Measurements from ENCODE around the gene PLAC1.

Gene PLAC1

DNA sequence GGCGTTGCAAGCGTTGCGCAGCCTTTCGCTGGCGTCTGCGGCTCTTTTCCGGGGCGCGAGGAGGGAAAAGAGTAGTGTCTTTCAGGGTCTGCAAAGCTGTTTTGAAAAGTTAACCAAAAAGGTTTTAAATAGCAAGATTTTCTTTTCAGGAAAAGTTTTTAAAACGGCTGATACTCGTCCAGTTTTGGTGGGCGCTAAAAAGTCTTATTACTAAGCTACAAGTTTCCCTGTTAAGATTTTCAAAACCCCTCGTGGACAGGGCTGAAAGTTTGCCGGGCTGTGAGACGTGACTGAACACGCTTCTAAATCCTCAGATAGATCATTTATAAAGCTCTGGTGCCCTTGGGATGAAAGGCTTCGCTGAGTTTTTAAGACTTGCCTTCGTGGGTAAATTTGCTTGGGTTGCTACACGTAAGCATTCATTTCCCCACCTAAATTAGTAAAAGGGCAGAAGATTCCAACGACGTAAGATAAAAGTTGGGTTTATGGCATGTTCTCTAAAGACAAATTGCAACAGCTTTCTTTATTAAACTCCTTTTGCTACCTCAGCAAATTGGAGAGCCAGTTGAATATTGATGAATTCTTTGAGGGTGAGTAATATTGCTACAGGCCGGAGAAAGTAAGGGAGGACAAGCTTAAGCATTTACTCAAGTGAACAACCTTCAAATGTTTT is 106.8 kb downstream of the PLAC1 start:
- Mint-ChIP-seq H3K9me3 (peaks cover 5% of the 10 kb centered on the region), H3K4me1 (peaks cover 20% of the 10 kb centered on the region), H3K27ac (no peak overlapping the region), H3K4me3 (no peak overlapping the region), H3K27me3 (peaks cover 45% of the 10 kb centered on the region), H3K36me3 (no peaks in the 10 kb centered on the region)

DNA sequence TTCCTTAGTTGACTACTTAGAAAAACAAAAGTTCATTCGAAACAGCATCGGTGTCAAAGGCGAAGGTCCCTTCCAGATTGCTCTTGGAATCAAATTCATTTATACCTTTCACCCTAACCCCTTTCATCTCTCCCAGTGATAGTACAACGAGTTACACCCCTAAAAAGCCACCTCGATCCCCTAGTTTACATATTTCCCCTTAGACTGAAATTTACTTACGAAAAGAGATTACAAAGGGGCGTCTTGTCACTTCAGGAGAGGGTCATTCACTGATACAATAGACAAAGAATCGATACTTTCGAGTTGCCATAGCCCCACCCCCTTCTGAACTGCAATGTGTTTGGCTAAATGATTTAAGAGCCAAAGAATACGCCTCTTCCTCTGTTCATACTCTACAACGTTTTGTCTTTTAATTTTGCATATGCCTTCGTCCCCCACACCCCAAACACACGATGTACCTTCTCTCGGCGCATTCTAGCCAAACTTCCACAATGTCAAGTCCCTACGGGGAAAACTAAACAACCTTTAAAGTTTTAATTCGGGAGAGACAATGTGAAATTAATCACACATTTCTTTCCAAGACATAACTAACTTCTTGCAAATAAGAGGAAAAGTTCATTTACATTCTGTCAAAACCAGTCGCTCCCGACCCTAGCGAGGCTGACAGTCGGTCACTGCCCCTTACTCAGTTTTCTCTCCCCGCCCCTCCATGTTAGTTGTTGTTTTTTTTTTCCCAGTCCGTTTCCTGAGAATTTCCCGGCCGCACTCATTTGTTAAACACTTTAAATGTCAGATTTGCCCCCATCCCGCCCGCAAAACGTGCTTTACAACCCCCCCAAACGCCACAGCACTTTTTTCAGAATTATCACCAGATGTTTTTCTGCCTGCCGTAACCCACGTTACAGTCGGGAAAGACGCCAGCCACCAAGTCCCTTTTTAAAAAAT is 109.7 kb downstream of the PLAC1 start:
- Mint-ChIP-seq H3K4me1 (peaks cover 20% of the 10 kb centered on the region), H3K4me3 (peak overlapping the region; percentile 92), H3K27me3 (peaks cover 39% of the 10 kb centered on the region), H3K36me3 (no peaks in the 10 kb centered on the region), H3K27ac (peak overlapping the region; percentile 71), H3K9me3 (peaks cover 5% of the 10 kb centered on the region)

DNA sequence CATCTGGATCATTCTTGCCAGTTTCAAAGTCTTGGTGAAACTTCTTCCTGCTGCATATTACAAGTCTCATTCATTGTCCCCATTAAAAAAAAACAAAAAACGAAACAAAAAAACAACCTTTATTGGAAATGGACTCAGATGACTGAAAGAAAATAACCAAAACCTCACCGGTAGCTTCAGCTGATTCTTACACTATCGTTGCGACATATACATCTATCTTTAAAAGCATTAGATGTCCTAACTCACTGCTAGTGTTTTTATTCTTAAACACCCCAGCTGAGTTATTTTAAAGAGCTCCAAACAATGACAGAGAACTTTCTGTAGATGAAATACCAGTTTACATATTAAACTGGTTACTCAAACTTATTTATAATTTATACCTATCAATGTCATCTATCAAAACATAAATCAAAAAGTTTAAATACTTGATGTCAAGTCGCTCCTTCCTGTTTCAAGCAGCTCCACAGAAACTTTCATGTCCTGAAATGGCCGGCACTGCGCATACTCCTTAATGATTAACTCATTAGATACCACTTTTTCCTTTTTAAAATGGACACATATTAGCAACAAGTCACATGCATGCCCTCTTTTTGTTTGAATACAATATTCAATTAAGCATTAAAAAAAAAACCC is 111.1 kb downstream of the PLAC1 start:
- peaks cover 20% of the 10 kb centered on the region for H3K4me1 Mint-ChIP-seq
- peaks cover 5% of the 10 kb centered on the region for H3K9me3 Mint-ChIP-seq
- peaks cover 37% of the 10 kb centered on the region for H3K27me3 Mint-ChIP-seq
- no peak overlapping the region for H3K27ac Mint-ChIP-seq
- no peaks in the 10 kb centered on the region for H3K36me3 Mint-ChIP-seq
- no peak overlapping the region for H3K4me3 Mint-ChIP-seq

DNA sequence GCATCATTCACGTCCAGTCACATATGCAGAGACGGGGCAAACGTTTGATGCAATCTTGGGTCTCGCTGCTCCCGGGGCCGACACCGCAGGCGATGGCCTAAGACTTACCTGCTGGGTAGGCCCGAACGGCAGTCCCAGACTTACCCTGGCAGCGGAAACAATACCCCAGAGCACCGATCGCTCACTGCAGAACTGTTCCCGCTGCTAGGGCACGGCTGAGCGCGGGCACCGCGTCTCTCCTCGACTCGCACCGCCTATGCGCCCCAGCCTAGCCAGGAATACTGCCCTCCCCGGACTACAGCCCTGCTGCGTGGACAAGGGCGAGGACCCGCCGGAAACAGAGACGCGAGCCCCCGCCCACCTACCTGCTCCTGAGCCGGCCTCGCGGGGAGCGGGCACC is 112.1 kb downstream of the PLAC1 start:
- Mint-ChIP-seq H3K36me3 (no peaks in the 10 kb centered on the region), H3K9me3 (peaks cover 5% of the 10 kb centered on the region), H3K27ac (no peak overlapping the region), H3K4me1 (peaks cover 20% of the 10 kb centered on the region), H3K27me3 (peaks cover 33% of the 10 kb centered on the region), H3K4me3 (no peak overlapping the region)

DNA sequence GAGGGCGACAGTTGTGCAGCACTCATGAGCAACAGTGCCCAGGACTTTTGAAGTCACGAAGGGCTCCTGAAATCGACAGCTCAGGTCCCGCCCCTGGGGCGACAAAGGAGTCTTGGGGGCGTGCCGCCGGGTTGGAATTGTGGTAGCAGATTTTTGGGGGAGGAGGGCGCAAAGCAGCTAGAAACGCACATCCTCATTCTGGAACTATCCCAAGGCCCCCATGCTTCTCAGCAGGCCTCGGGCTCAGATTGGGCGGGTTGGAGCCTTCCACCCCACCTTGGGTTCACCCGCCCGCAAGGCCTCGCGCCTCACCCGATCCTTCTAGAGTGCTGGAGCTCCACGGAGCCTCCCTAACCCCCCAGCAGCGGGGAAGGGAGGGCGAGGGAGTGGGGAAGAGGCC is 112.8 kb downstream of the PLAC1 start:
- H3K36me3 Mint-ChIP-seq, result no peaks in the 10 kb centered on the region
- peaks cover 32% of the 10 kb centered on the region for H3K27me3 Mint-ChIP-seq
- H3K4me3 Mint-ChIP-seq, result no peak overlapping the region
- peaks cover 19% of the 10 kb centered on the region for H3K4me1 Mint-ChIP-seq
- H3K27ac Mint-ChIP-seq, result no peak overlapping the region
- H3K9me3 Mint-ChIP-seq, result peaks cover 5% of the 10 kb centered on the region

DNA sequence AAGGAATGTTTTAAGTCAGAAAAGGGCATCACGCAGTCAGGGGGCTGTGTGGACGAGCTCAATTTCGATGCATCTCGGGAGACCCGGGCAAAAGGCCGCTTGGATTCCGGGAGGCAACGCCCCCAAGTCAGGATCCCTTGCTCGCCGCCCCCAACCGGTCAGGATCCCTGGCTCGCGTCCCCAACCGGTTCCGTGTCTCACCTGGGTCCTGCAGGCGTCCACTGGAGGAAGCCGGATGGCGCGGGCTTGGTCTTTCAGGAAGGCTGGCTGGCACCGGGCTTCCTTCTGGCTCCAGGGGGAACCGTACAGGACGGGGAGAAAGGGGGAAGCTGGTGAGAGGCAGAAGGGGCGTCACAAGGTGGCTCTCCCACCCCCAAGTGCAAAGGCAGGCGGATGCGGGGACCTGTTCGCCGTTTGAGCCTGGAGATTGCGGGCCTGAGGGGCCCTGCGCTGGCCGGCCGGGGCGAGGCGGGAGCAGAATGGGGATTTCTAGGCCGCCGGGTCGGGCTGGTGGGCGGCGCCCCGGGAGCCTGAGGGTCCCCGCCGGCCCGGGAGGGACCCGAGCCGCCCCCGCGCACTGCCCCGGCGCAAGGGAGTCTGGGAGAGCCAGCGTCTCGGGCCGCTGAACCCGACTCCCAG is 113.6 kb downstream of the PLAC1 start:
- no peak overlapping the region for H3K27ac Mint-ChIP-seq
- no peak overlapping the region for H3K4me3 Mint-ChIP-seq
- H3K27me3 Mint-ChIP-seq, result peaks cover 27% of the 10 kb centered on the region

DNA sequence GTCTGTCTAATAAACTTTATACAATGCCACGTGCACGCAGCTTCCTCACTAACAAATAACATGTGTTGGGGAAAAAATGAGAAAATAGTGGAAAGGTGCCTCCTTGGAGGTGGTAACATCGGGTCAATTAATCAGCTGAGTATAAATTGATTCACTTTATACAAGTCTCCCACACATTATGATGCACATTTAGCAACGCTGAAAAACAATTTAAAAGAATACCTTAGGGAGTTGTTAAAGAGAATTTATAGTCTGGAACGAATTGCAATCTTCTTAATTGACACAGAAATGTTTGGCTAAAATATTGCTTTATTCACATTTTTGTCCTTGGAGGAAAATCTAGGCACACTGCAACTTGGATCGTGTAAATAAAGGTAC is 114.1 kb downstream of the PLAC1 start:
- Mint-ChIP-seq H3K27me3 (peaks cover 25% of the 10 kb centered on the region), H3K36me3 (no peaks in the 10 kb centered on the region), H3K4me1 (peaks cover 11% of the 10 kb centered on the region), H3K4me3 (no peak overlapping the region), H3K27ac (no peak overlapping the region), H3K9me3 (peaks cover 5% of the 10 kb centered on the region)

More for the DNA sequence above, 113.6 kb downstream of the PLAC1 start:
- Mint-ChIP-seq H3K4me1 (peaks cover 12% of the 10 kb centered on the region), H3K9me3 (peaks cover 5% of the 10 kb centered on the region), H3K36me3 (no peaks in the 10 kb centered on the region)

DNA sequence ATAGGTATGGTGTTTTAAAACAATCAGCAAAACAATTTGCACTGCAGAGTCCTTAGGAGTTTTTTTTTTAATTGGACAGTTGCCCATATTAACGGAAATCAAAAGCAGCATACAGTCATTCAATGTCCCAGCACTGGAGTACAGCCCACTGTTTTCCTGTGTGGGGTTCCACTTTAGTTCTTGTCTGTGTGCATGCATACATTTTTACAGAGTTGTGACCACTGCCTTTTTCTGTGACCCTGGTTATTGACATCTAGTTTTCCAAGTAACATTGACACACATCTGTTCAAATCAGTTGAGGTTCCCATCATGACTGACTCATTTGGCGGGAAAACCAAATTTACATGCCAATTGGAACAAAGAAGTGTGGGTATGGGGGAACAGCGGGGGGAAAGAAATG is 115.0 kb downstream of the PLAC1 start:
- Mint-ChIP-seq H3K36me3 (no peaks in the 10 kb centered on the region), H3K9me3 (peaks cover 1% of the 10 kb centered on the region)

DNA sequence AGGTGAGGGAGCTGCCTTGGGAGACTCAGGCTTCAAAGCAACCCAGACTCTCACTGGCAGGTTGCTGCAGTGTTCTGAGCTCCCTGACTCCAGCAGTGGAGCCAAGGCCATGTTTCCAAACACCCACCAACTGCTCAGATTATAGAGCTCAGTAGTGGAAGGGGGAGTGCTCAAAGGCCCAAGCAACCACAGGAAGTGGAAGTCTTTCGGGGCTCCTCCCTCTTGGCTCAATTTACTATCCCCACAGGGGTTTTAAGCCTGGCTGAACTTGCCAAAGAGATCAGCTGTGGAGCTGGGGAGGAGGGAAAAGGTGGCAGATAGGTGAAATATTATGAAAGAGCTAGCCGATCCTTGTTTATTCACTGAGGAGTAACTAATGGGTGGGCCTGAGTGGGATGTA is 115.8 kb downstream of the PLAC1 start:
- Mint-ChIP-seq H3K36me3 (no peaks in the 10 kb centered on the region), H3K27ac (no peak overlapping the region), H3K4me3 (no peak overlapping the region), H3K4me1 (no peaks in the 10 kb centered on the region), H3K9me3 (no peaks in the 10 kb centered on the region), H3K27me3 (peaks cover 13% of the 10 kb centered on the region)

More for the DNA sequence above, 115.0 kb downstream of the PLAC1 start:
- Mint-ChIP-seq H3K27me3 (peaks cover 17% of the 10 kb centered on the region), H3K4me3 (no peak overlapping the region), H3K4me1 (peaks cover 3% of the 10 kb centered on the region), H3K27ac (no peak overlapping the region)

DNA sequence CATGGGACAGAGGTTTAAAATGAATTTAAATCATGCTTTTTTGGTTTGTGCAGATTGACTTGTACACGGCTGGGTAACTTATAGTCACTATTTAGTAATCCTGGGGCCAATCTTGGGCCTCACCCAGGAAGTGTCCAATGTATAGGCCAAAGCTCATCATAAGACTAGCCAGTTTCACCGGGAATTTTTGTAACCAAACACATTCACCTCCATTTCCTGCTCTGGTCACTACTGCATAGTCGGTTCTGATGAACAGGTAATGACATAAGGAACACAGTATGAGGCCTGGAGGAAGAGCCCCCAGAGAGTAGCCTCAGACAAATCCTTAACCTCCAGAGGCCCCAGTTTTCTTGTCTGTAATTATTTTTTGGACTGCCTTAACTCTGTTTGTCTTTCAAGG is 116.4 kb downstream of the PLAC1 start:
- Mint-ChIP-seq H3K27ac (no peak overlapping the region), H3K27me3 (peaks cover 12% of the 10 kb centered on the region), H3K9me3 (no peaks in the 10 kb centered on the region), H3K36me3 (no peaks in the 10 kb centered on the region), H3K4me3 (no peak overlapping the region), H3K4me1 (no peaks in the 10 kb centered on the region)

DNA sequence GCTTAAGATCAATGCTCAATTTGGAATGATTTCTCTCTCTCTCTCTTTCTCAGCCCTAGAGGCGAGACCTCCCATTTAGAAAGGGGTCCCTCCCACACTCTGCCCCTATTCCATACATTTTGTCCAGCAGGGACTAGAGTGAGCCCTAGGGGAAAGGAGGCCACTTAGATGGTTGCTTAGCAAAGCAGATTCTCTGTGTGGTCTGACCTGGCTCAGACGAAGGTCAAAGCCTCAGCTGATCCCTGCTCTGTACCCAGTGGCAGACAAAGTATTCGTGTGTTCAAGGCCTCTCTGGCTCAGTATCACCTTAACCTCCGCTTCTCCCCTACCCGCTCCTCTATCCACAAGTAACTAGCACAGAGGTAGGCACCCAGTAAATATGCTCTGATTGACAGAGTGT is 120.0 kb downstream of the PLAC1 start:
- no peaks in the 10 kb centered on the region for H3K9me3 Mint-ChIP-seq
- no peaks in the 10 kb centered on the region for H3K36me3 Mint-ChIP-seq
- H3K27ac Mint-ChIP-seq, result no peak overlapping the region
- no peaks in the 10 kb centered on the region for H3K4me1 Mint-ChIP-seq
- H3K27me3 Mint-ChIP-seq, result peaks cover 2% of the 10 kb centered on the region
- H3K4me3 Mint-ChIP-seq, result no peak overlapping the region

DNA sequence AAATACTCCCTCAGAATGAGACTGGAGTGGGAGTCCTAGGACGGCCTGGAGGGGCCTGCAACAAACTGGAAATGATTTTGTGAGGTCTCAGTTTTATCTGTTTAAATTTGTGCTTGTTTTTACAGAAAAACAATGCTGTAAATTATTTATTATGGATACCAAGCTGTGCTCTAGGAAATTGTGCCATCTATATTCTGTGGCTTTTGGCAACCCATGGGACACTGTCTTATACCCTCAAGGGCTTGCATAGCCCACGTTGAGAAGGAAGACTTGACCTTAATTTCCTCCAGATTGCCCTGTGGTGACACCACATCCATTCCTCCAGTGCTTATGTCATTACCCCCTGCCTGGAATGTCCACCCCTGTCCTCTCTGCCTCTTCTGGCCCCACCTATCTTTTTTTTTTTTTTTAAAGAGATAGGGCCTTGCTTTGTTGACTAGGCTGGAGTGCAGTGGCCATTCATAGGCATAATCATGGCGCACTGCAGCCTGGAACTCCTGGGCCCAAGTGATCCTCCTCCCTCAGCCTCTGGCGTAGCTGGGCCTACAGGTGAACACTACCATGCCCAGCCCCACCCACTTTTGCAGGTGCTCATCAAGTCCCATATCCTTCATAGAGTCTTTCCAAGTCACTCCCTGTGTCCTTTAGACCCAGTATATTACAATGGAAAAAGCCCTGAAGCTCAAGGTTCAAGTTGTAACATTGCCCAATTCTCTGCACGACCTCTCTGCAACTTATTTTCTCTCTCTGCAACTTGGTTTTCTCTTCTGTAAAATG is 120.9 kb downstream of the PLAC1 start:
- H3K4me1 Mint-ChIP-seq, result no peaks in the 10 kb centered on the region
- H3K27me3 Mint-ChIP-seq, result no peaks in the 10 kb centered on the region
- no peak overlapping the region for H3K4me3 Mint-ChIP-seq
- H3K9me3 Mint-ChIP-seq, result no peaks in the 10 kb centered on the region
- no peak overlapping the region for H3K27ac Mint-ChIP-seq
- H3K36me3 Mint-ChIP-seq, result no peaks in the 10 kb centered on the region

DNA sequence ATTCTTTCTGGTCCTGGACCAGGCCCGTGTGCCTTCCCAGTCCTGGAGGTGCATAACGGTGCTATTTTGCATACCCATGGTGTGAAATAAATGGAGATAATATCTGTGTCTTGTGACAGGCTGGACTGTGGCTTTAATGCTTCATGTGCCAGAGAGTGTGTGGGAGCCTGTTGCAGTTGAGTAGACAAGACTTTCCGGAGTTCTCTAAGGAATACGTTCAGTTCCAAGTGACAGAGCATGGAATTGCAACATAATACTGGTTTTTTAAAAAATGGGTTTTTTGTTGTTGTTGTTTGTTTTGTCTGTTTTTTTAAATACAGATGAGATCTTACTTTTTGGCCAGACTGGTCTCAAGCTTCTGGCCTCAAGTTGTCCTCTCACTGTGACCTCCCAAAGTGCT is 124.3 kb downstream of the PLAC1 start:
- H3K36me3 Mint-ChIP-seq, result no peaks in the 10 kb centered on the region
- H3K9me3 Mint-ChIP-seq, result no peaks in the 10 kb centered on the region
- H3K27ac Mint-ChIP-seq, result no peak overlapping the region
- H3K27me3 Mint-ChIP-seq, result peaks cover 1% of the 10 kb centered on the region
- H3K4me3 Mint-ChIP-seq, result no peak overlapping the region
- H3K4me1 Mint-ChIP-seq, result no peaks in the 10 kb centered on the region

DNA sequence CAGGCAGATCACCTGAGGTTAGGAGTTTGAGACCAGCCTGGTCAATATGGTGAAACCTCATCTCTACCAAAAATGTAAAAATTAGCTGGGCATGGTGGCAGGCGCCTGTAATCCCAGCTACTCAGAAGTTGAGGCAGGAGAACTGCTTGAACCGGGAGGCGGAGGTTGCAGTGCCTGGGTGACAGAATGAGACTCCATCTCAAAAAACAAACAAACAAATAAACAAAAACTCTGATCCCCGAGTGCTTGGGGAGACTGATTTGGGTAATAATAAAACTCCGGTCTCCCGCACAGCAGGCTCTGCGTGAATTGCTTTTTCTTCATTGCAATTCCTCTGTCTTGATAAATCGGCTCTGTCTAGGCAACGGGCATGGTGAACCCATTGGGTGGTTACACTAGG is 124.9 kb downstream of the PLAC1 start:
- H3K27me3 Mint-ChIP-seq, result peaks cover 1% of the 10 kb centered on the region
- no peak overlapping the region for H3K4me3 Mint-ChIP-seq
- H3K36me3 Mint-ChIP-seq, result no peaks in the 10 kb centered on the region
- no peak overlapping the region for H3K27ac Mint-ChIP-seq
- no peaks in the 10 kb centered on the region for H3K9me3 Mint-ChIP-seq
- H3K4me1 Mint-ChIP-seq, result no peaks in the 10 kb centered on the region

DNA sequence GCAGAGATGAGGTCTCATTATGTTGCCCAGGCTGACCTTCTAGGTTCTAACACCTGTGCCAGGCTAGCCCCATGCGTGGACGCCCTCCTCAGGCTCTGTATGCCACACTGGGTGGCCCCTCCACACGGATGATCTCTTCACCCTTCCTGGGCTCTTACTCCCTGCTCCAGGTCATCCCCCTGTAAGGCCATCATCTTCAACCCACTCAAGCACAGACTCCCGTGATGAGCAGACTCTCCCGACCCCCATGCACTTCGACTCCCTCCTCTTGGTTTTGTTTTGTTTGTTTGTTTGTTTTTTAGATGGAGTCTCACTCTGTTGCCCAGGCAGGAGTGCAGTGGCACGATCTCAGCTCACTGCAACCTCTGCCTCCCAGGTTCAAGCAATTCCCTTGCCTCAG is 127.4 kb downstream of the PLAC1 start:
- no peak overlapping the region for H3K4me3 Mint-ChIP-seq
- H3K36me3 Mint-ChIP-seq, result no peaks in the 10 kb centered on the region
- peaks cover 1% of the 10 kb centered on the region for H3K27me3 Mint-ChIP-seq
- no peak overlapping the region for H3K27ac Mint-ChIP-seq
- H3K4me1 Mint-ChIP-seq, result no peaks in the 10 kb centered on the region
- H3K9me3 Mint-ChIP-seq, result no peaks in the 10 kb centered on the region

Measured in activated naive CD4-positive, alpha-beta T cell treated with anti-CD3 and anti-CD28 coated beads, Interleukin-2, amount 50 U/mL, for 24 hours (primary cell).